Large intestine (tissue), 3 donors: ENCODE results near the gene CFAP43. TPM values are rescaled to one million over a fixed set of nuclear protein-coding genes. Genes with fewer than 3 reads are reported as not detected.

Experiments
- DNase-seq, 2 donors: peaks; one replicate each; pipeline versions ENCODE4 v3.0.0 to v3.0.0-alpha.2; 2013
- H3K27ac ChIP-seq: one replicate; pipeline ENCODE4 v1.5.1; 2013; ENCODE audit warnings: low read length
- H3K27me3 ChIP-seq: 2 replicates; pipeline ENCODE4 v1.6.1; 2013; ENCODE audit warnings: low read length; ENCODE audit not compliant: control insufficient read depth, insufficient read depth
- H3K36me3 ChIP-seq: 2 replicates; pipeline ENCODE4 v1.6.1; 2013; ENCODE audit warnings: low read length; ENCODE audit not compliant: control insufficient read depth, insufficient read depth
- H3K4me1 ChIP-seq: one replicate; pipeline ENCODE4 v1.6.1; 2013; ENCODE audit warnings: low read length; ENCODE audit not compliant: control insufficient read depth, insufficient read depth
- H3K4me3 ChIP-seq: one replicate; pipeline ENCODE4 v1.5.1; 2013; ENCODE audit warnings: low read length
- H3K9me3 ChIP-seq: one replicate; pipeline ENCODE4 v1.6.1; 2013; ENCODE audit warnings: mild to moderate bottlenecking, low read depth, low read length, moderate library complexity; ENCODE audit not compliant: control insufficient read depth
- WGBS: methylation state at CpG from one replicate; pipeline ENCODE4 v1.1.5; 2013; ENCODE audit warnings: low lambda C conversion rate; ENCODE audit not compliant: insufficient coverage; 5-methylcytosine and 5-hydroxymethylcytosine counted together
- polyA plus RNA-seq: library from polyadenylated mRNA; unstranded; fragments of 120-200 nt; gene quantifications from one replicate; pipeline ENCODE4 v1.2.1, GENCODE V29; 2013

The CFAP43 gene
- polyA plus RNA-seq, 1 donor: 5.6 TPM

- H3K27ac ChIP-seq: no peak overlapping the region
- 80% methylated on average over 1 of the region's 5 CpGs for WGBS
- no peak overlapping the region for H3K4me3 ChIP-seq
- no peaks in the 10 kb centered on the region for H3K9me3 ChIP-seq
- no peaks in the 10 kb centered on the region for H3K27me3 ChIP-seq
- no peak for DNase-seq
- peaks cover 9% of the 10 kb centered on the region for H3K4me1 ChIP-seq
- no peaks in the 10 kb centered on the region for H3K36me3 ChIP-seq
Observed at GRCh38 chr10:104081998-104082397, 150.2 kb downstream of the CFAP43 start.

- Histone ChIP-seq H3K27me3 (no peaks in the 10 kb centered on the region), H3K9me3 (no peaks in the 10 kb centered on the region), H3K27ac (no peak overlapping the region), H3K4me3 (no peak overlapping the region), H3K36me3 (no peaks in the 10 kb centered on the region), H3K4me1 (peaks cover 8% of the 10 kb centered on the region)
- DNase-seq: peak; percentile 68 to 81
- no CpG with 5 or more reads among the region's 1 CpG for WGBS
Observed at GRCh38 chr10:104080762-104081161, 151.4 kb downstream of the CFAP43 start.

Other genes with a start within 250 kb of the CFAP43 start
- 8.8 TPM for gene COL17A1, start 146.5 kb downstream of the CFAP43 start, polyA plus RNA-seq
- 9.3 TPM for gene SFR1, start 110.2 kb downstream of the CFAP43 start, polyA plus RNA-seq
- gene GSTO1, start 22.5 kb upstream of the CFAP43 start, polyA plus RNA-seq: 229 TPM
- 35.7 TPM for gene GSTO2, start 36.8 kb upstream of the CFAP43 start, polyA plus RNA-seq
- gene ITPRIP, start 106.1 kb upstream of the CFAP43 start, polyA plus RNA-seq: 4.4 TPM
- gene CFAP58, start 121.5 kb upstream of the CFAP43 start, polyA plus RNA-seq: 0.27 TPM